Panc1 (cell line): ENCODE results near the gene MAGEB4. TPM values are rescaled to one million over a fixed set of nuclear protein-coding genes. Genes with fewer than 3 reads are reported as not detected.

ENCODE experiments used
- ATAC-seq: fragments of 200-7000 bp; cut with Tn5 transposase; 2 replicates; pipeline ENCODE4 v1.9.1; 2020; ENCODE audit warnings: mild to moderate bottlenecking, moderate library complexity
- BruUV-seq: library from RNA; stranded (reverse); fragments of 400-500 nt; replicated peaks from 2 replicates; lab custom pipeline; 2021; lab: Mats Ljungman, UMichigan
- CTCF ChIA-PET: fragments of 300-600 bp; sonication (Branson Sonifier 250); formaldehyde crosslinking; loops from one replicate; lab custom pipeline; 2022; ENCODE audit warnings: antibody characterized with exemption; lab: Charles Lee
- POLR2A ChIA-PET: fragments of 300-600 bp; sonication (Branson Sonifier 250); formaldehyde crosslinking; loops from one replicate; lab custom pipeline; 2022; ENCODE audit warnings: antibody characterized with exemption; lab: Charles Lee
- DNase-seq: peaks from one replicate; pipeline ENCODE4 v3.0.0-alpha.2; 2010; ENCODE audit warnings: low read depth, low spot score
- H3K27ac ChIP-seq: 2 replicates; pipeline ENCODE4 v1.5.1; 2011; ENCODE audit warnings: mild to moderate bottlenecking, low read length, inconsistent platforms
- H3K27me3 ChIP-seq: fragments of 200-500 bp; sonication (Bioruptor generic); 2 replicates; pipeline ENCODE4 v1.6.0; 2014; ENCODE audit warnings: low read length, inconsistent platforms; ENCODE audit not compliant: control insufficient read depth, insufficient read depth
- H3K36me3 ChIP-seq: fragments of 200-500 bp; sonication (Bioruptor generic); 2 replicates; pipeline ENCODE4 v1.5.1; 2014; ENCODE audit warnings: inconsistent platforms, mild to moderate bottlenecking, low read length, moderate library complexity; ENCODE audit not compliant: control insufficient read depth, insufficient read depth
- H3K4me1 ChIP-seq: 2 replicates; pipeline ENCODE4 v1.5.1; 2011; ENCODE audit warnings: inconsistent platforms, mild to moderate bottlenecking, low read length, moderate library complexity; ENCODE audit not compliant: control insufficient read depth, insufficient read depth
- H3K4me3 ChIP-seq, 2 experiments: 2 replicates each; pipeline ENCODE4 v1.5.1; 2011 to 2012; ENCODE audit warnings: low read depth in 2 of 2, low read length in 2 of 2, mild to moderate bottlenecking in 2 of 2, inconsistent platforms in 1 of 2, moderate library complexity in 1 of 2
- H3K9me3 ChIP-seq: fragments of 200-500 bp; sonication (Bioruptor generic); 2 replicates; pipeline ENCODE4 v1.5.1; 2014; ENCODE audit warnings: low read depth, mild to moderate bottlenecking, inconsistent platforms, low read length, moderate library complexity; ENCODE audit not compliant: control insufficient read depth, insufficient read depth
- CTCF ChIP-seq: fragments of 450-650 bp; IDR thresholded peaks from 2 replicates; pipeline ENCODE4 v1.5.1; 2017; ENCODE audit warnings: mild to moderate bottlenecking
- POLR2AphosphoS5 ChIP-seq: IDR thresholded peaks from 2 replicates; pipeline ENCODE4 v1.6.1; 2012; ENCODE audit warnings: mild to moderate bottlenecking, low read depth, low read length, moderate library complexity
- REST ChIP-seq, 2 experiments: IDR thresholded peaks; 2 replicates each; pipeline ENCODE4 v1.6.1; 2011 to 2012; ENCODE audit warnings: low read depth in 2 of 2, control low read depth in 1 of 2, low read length in 1 of 2, mild to moderate bottlenecking in 1 of 2, moderate library complexity in 1 of 2; ENCODE audit not compliant: insufficient read depth in 1 of 2
- SIN3A ChIP-seq: IDR thresholded peaks from 2 replicates; pipeline ENCODE4 v1.6.1; 2012; ENCODE audit warnings: low read depth, mild to moderate bottlenecking, low read length, moderate library complexity, borderline replicate concordance; ENCODE audit not compliant: insufficient read depth
- TCF7L2 ChIP-seq: IDR thresholded peaks from 2 replicates; pipeline ENCODE4 v1.6.1; 2011; ENCODE audit warnings: mild to moderate bottlenecking, low read depth, low read length, inconsistent platforms
- in situ Hi-C: cut with HindIII; loops from 2 replicates; pipeline ENCODE4 v1.10.0; 2016; ENCODE audit warnings: low sequenced_read_pairs, low pct_unique_long_range_greater_than_20kb
- intact Hi-C: fragments of 100-400 bp; cut with micrococcal nuclease; formaldehyde crosslinking; loops from one replicate; pipeline ENCODE4 v1.10.0; 2022; ENCODE audit not compliant: unreplicated experiment
- total RNA-seq: library from RNA; stranded (reverse); gene quantifications from one replicate; pipeline ENCODE4 v1.2.1, GENCODE V29; 2021; ENCODE audit not compliant: unreplicated experiment

Gene MAGEB4
- total RNA-seq, 1 experiment from 2014 or later: not detected

GRCh38 chrX:30217465-30217864, 24.3 kb upstream of the MAGEB4 start:
- Histone ChIP-seq H3K27me3 (no peaks in the 10 kb centered on the region), H3K9me3 (no peaks in the 10 kb centered on the region), H3K4me1 (no peaks in the 10 kb centered on the region), H3K36me3 (no peaks in the 10 kb centered on the region), H3K27ac (no peak overlapping the region), H3K4me3 (no peak overlapping the region)
- in situ Hi-C loops (no loop called here), intact Hi-C loops (no loop called here)
- no peak for ATAC-seq
- no peak for TF ChIP-seq SIN3A
- no peak for TF ChIP-seq REST (IDR thresholded peaks at IDR 0.05; ENCODE audit: insufficient read depth in 1 of 2, low read depth in 2 of 2, low read length in 1 of 2)
- TF ChIP-seq POLR2AphosphoS5: no peak
- no peak for TF ChIP-seq CTCF
- no peak for TF ChIP-seq TCF7L2
- POLR2A ChIA-PET: no interaction called here
- DNase-seq: no peak
- CTCF ChIA-PET: no interaction called here
- no TSS peak for BruUV-seq

GRCh38 chrX:30219372-30219771, 22.4 kb upstream of the MAGEB4 start:
- H3K4me1 ChIP-seq: no peaks in the 10 kb centered on the region
- no TSS peak for BruUV-seq
- DNase-seq (no peak), ATAC-seq (no peak)
- in situ Hi-C loops: no loop called here
- no peak overlapping the region for H3K4me3 ChIP-seq
- ChIA-PET CTCF (no interaction called here), POLR2A (no interaction called here)
- intact Hi-C loops: no loop called here
- H3K27me3 ChIP-seq: no peaks in the 10 kb centered on the region
- H3K9me3 ChIP-seq: no peaks in the 10 kb centered on the region
- TF ChIP-seq REST (IDR thresholded peaks at IDR 0.05; ENCODE audit: insufficient read depth in 1 of 2, low read depth in 2 of 2, low read length in 1 of 2): no peak
- no peak for TF ChIP-seq SIN3A
- TF ChIP-seq POLR2AphosphoS5: no peak
- TF ChIP-seq CTCF: no peak
- no peak for TF ChIP-seq TCF7L2
- no peaks in the 10 kb centered on the region for H3K36me3 ChIP-seq
- no peak overlapping the region for H3K27ac ChIP-seq
